Fibroblast of the aortic adventitia (primary cell): Measurements from ENCODE around the gene CLPX. TPM values are rescaled to one million over a fixed set of nuclear protein-coding genes. Genes with fewer than 3 reads are reported as not detected.
"Not testable (repeated sequence)": the region's sequence is repeated elsewhere in the genome, so short reads cannot be mapped to it uniquely, and the experiment has no call there.

Experiments
- DNase-seq: peaks from one replicate; pipeline ENCODE4 v3.0.0-alpha.2; 2010; ENCODE audit warnings: low read depth
- H3K4me3 ChIP-seq: 2 replicates; pipeline ENCODE4 v1.5.1; 2011; ENCODE audit warnings: low read depth, mild to moderate bottlenecking, control low read depth, low read length, moderate library complexity
- CTCF ChIP-seq: IDR thresholded peaks from 2 replicates; pipeline ENCODE4 v1.5.1; 2011; ENCODE audit warnings: mild to moderate bottlenecking, low read length, control low read depth, inconsistent platforms; ENCODE audit not compliant: insufficient read depth
- total RNA-seq: library from RNA; depleted of rRNA; stranded (reverse); fragments of >200 nt; gene quantifications from 2 replicates; pipeline ENCODE4 v1.2.3, GENCODE V29; 2012; ENCODE audit warnings: low replicate concordance

Gene CLPX
- total RNA-seq: 40.4 and 43.8 TPM in 2 replicates

- DNase-seq: peak; percentile 94
- H3K4me3 ChIP-seq: peak within 1 kb of the TSS; percentile 92
- no peak for TF ChIP-seq CTCF
Measured at GRCh38 chr15:65184868-65185717, at the start of gene CLPX. Gene CLPX (minus strand): TSS chr15:65185342. CDS start chr15:65185153, 189 bp downstream.

DNA sequence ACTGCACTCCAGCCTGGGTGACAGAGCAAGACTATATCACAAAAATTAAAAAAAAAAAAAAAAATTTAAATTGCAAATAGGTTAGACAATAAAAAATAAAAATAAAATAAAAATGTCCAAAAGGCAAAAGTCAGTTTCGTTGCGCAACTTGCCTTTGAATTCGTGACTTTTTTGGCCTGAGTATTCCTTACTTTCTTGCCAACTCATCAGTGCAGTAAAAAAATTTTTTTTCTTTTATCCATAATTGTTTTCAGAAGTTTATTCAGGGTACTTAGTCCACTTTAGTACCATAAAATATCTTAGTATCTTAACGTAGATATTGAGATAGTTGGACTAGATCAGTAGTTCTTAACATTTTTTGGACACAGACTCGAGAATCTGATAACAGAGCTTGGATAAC lies 48.6 kb upstream of the CLPX start:
- no peak overlapping the region for H3K4me3 ChIP-seq
- TF ChIP-seq CTCF: no peak
- peak; percentile 42 for DNase-seq

- no peak for TF ChIP-seq CTCF
- DNase-seq: no peak
- no peak overlapping the region for H3K4me3 ChIP-seq
Measured at GRCh38 chr15:65232520-65232919, 47.4 kb upstream of the CLPX start.

DNA sequence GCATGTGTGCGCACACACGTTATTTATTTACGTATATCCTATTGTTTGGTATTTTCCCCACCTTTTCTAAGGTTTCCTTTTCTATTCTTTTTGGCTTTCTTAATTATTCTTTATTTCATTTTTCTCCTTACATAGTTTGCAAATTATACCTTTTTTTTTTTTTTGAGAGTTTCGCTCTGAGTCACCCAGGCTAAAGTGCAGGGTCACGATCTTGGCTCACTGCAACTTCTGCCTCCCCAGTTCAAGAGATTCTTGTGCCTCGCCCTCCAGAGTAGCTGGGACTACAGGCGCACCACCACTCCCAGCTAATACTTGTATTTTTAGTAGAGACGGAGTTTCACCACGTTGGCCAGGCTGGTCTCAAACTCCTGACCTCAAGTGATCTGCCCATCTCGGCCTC lies 46.2 kb upstream of the CLPX start:
- no peak for DNase-seq
- no peak overlapping the region for H3K4me3 ChIP-seq
- no peak for TF ChIP-seq CTCF

- not testable (repeated sequence) for DNase-seq, H3K4me3 ChIP-seq
Measured at GRCh38 chr15:65226901-65227300, 41.8 kb upstream of the CLPX start.

GRCh38 chr15:65226221-65226620 lies 41.1 kb upstream of the CLPX start:
- no peak overlapping the region for H3K4me3 ChIP-seq
- no peak for DNase-seq
- TF ChIP-seq CTCF: no peak

GRCh38 chr15:65223996-65224395 lies 38.9 kb upstream of the CLPX start:
- no peak for DNase-seq
- TF ChIP-seq CTCF: no peak
- no peak overlapping the region for H3K4me3 ChIP-seq
